HG03378 (cell line): ENCODE data around the gene SP8.
"Not testable (repeated sequence)": the region's sequence is repeated elsewhere in the genome, so short reads cannot be mapped to it uniquely, and the experiment has no call there.

ENCODE experiments used
- ATAC-seq: cut with Tn5 transposase; IDR thresholded peaks from one replicate; pipeline ENCODE4 v1.9.1; 2021; ENCODE audit warnings: mild to moderate bottlenecking, moderate library complexity; ENCODE audit not compliant: unreplicated experiment

SP8 gene

GRCh38 chr7:20786779-20787659 is at the start of gene SP8:
SP8 (minus strand) TSS chr7:20786886; CDS start chr7:20786798, 88 bp downstream.
- no peak for ATAC-seq

GRCh38 chr7:20836424-20836823 is 49.7 kb upstream of the SP8 start:
- peak; percentile 81 for ATAC-seq

- ATAC-seq: no peak
Observed at GRCh38 chr7:20835111-20835750, 48.5 kb upstream of the SP8 start.

GRCh38 chr7:20834656-20835055 is 48.0 kb upstream of the SP8 start:
- no peak for ATAC-seq

- no peak for ATAC-seq
Observed at GRCh38 chr7:20831956-20832355, 45.3 kb upstream of the SP8 start.

- no peak for ATAC-seq
Observed at GRCh38 chr7:20831451-20831850, 44.8 kb upstream of the SP8 start.

GRCh38 chr7:20828947-20829346 is 42.3 kb upstream of the SP8 start:
- no peak for ATAC-seq

DNA sequence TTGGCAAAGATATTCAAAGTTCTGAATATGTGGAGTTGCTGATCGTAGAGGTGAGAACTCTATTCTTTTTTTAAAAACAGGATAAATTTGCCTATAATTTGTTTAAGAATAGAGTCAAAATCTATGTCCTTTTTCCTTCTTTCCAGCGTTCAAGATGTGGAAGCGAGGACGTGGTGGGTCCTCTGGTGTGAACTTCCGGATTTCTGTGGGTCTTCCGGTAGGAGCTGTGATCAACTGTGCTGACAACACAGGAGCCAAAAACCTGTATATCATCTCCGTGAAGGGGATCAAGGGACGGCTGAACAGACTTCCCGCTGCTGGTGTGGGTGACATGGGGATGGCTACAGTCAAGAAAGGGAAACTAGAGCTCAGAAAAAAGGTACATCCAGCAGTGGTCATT is 40.5 kb upstream of the SP8 start:
- ATAC-seq: no peak

- no peak for ATAC-seq
Observed at GRCh38 chr7:20826243-20826642, 39.6 kb upstream of the SP8 start.

DNA sequence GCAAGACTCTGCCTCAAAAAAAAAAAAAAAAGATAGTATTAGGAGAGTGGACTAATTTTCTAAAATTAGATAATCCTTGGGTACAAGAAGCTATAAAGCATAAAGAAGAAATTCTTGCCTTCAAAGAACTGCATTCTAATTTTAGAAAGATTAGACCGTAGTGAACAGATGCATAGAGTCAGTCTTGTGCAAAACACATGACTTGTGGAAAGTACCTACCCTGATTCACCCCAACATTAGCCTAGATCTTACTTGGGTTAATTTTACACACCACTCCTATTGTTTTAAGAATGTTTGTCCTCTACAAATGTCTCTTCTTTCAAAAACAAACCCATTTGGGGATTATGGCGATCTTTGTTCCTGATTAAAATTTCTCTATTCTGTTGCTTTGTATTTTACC is 38.9 kb upstream of the SP8 start:
- ATAC-seq: no peak

- ATAC-seq: not testable (repeated sequence)
Observed at GRCh38 chr7:20821390-20821789, 34.7 kb upstream of the SP8 start.

DNA sequence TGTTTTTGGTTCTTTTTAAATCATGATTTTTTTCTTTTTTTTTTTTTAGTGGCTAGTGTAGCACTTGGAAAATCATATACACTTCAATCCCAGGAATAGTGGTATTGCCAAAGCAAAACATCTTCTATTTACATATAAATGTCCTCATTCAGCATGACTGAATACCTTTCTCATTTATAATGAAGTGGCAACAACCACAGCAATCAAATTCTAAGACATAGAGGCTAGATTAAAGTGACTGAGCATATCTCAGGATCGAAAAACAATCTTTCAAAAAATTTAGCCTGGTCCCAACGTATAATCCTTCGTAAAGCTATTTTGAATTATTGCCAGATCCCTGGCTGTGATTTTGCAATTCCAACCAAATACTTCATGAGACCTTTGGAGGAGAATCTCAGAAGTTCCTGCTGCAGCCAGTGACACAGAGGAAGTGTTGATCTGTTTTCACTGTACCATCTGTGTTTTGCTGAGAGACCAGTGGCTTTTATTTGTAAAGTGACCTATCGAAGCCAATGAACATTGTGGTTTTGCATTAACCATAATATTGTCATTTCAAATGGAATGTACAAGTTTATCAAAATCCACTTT is 29.8 kb upstream of the SP8 start:
- no peak for ATAC-seq

DNA sequence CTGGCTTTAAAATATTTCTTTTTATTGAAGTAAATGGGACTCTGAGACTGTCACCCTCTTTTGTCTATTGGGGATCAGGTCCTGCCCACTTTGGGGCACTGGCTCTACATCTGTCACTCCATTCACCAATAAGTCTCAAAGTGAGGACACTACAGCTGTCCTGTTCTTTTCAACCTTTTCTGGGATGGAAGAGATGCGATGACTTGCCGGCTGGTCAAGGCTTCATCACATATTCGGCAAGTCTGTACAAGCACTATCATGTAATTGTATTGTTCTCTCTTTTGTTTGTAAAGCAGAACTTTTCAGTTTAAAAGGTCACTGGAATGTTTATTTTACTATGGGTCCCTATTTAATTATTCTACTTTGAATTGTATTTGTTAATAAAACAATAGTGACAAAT is 17.7 kb upstream of the SP8 start:
- no peak for ATAC-seq

- ATAC-seq: no peak
Observed at GRCh38 chr7:20799566-20800366, 13.1 kb upstream of the SP8 start.

GRCh38 chr7:20798694-20799121 is 12.0 kb upstream of the SP8 start:
- no peak for ATAC-seq

DNA sequence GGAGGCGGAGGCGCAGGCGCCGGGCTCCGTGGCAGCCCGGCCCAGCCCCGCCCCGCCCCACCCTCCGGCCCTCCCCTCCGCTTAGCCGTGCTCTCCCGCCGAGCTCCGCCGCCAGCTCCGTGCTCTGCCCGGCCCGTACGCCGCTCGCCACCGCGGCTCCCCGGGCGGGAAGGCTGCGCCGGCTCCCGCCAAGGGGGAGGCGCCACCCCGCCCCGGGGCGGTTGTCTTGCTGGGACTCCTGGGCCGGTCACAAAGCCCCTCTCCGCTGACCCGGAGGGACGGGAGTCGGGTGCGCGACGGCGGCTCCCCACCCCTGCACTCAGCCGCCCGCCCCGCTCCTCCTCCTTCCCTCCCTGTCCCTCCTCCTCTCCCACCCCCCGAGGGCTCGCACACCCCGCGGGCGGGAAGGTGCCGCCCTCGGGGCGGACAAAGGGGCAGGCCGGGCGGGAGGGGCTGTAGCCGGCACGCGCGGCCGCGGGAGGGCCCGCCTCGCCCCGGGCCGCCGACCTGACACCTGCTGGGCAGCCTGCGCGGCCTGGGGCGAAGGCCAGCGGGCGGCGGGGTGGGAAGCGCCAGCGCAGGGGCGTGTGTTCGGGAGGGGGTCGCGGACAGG is 11.5 kb upstream of the SP8 start:
- peak; percentile 53 for ATAC-seq

- peak; percentile 62 for ATAC-seq
Observed at GRCh38 chr7:20797462-20798080, 10.9 kb upstream of the SP8 start.

GRCh38 chr7:20797042-20797461 is 10.4 kb upstream of the SP8 start:
- no peak for ATAC-seq

- peak; percentile 39 for ATAC-seq
Observed at GRCh38 chr7:20796500-20796899, 9.8 kb upstream of the SP8 start.

DNA sequence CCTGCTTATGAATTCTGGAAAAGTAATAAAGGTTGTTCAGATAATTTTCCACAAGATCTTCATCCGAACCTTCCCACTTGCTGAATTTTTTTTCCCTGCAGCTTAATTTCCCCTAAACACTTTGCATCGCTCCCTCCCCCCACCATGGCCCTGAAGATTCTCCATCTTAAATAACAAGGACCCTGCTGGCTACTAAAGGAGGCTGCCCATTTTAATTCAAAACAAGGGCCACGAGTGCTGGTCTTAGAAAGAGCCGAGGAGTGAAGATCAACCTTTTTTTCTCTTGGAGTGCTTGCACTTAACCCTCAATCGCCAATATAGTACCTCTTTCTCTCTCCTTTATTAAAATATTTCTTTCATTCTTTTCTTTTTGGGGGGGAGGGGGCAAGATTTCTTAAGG is 9.2 kb upstream of the SP8 start:
- ATAC-seq: no peak
